ENCODE data around the gene ZNF750. TPM values are rescaled to one million over a fixed set of nuclear protein-coding genes. Genes with fewer than 3 reads are reported as not detected.

Gene ZNF750
- total and polyA plus RNA-seq, 10 of the 15 experiments (the other 5 are each of a cell fraction or from before 2014, with no cell fraction given), result 0.06 TPM; not detected in 9

- H3K4me2 ChIP-seq (ENCODE audit: control insufficient read depth, insufficient read depth), result no peak overlapping the region
- no peaks in the 10 kb centered on the region for H3K79me2 ChIP-seq (ENCODE audit: control insufficient read depth, insufficient read depth, low read length)
- FAIRE-seq, result no peak
- intact Hi-C loops (cut with micrococcal nuclease; ENCODE audit: unreplicated experiment), result no loop called here
- in situ Hi-C loops (cut with MboI), result no loop called here
- H4K20me1 ChIP-seq (ENCODE audit: control insufficient read depth, insufficient read depth), result no peaks in the 10 kb centered on the region
- CTCF ChIA-PET, result interaction anchor here (0.9 kb wide), 1 partner anchor 107 kb away, joined by 3 read pairs; no protein-coding TSS in a partner anchor
- BruUV-seq (replicated peaks), result no TSS peak
- RAD21 ChIA-PET (ENCODE audit: unreplicated experiment), result no interaction called here
- H2AFZ ChIP-seq (ENCODE audit: control insufficient read depth, low read depth, low read length), result no peak overlapping the region
- H3K9me3 ChIP-seq (replicated peaks; ENCODE audit: control insufficient read depth, insufficient read depth, low read length), result no peaks in the 10 kb centered on the region
- H3K27ac ChIP-seq (ENCODE audit: control insufficient read depth, insufficient read depth), result no peak overlapping the region
- WGBS (ENCODE audit: insufficient coverage, insufficient replicate concordance, low lambda C conversion rate, missing lambda C conversion rate), result 95% methylated on average over 30 of the region's 30 CpGs
- H3K4me3 ChIP-seq, result no peak overlapping the region
- POLR2A ChIA-PET, result no interaction called here
- H3K36me3 ChIP-seq (ENCODE audit: control insufficient read depth in 2 of 2, insufficient read depth in 2 of 2, low read length in 1 of 2), result peaks cover 8 to 34% of the 10 kb centered on the region in 2 experiments; a peak in 3 of 4 replicates
- no peaks in the 10 kb centered on the region for H3K27me3 ChIP-seq (replicated peaks in 1 of 2; ENCODE audit: control insufficient read depth in 2 of 2, insufficient read depth in 2 of 2, low read length in 1 of 2)
- SMC1A ChIA-PET (ENCODE audit: uncharacterized antibody, unreplicated experiment), result no interaction called here
- no peak overlapping the region for H3K9ac ChIP-seq (ENCODE audit: control insufficient read depth, insufficient read depth, low read length)
- no peak for DNase-seq (ENCODE audit: low read depth, low spot score)
- H3K4me1 ChIP-seq (ENCODE audit: control insufficient read depth, insufficient read depth, low read length), result peaks cover 10% of the 10 kb centered on the region
- ATAC-seq, result no peak
- no peak for TF ChIP-seq ATF7 (IDR thresholded peaks at IDR 0.05; ENCODE audit: low read depth)
- TF ChIP-seq, protein P1, sequence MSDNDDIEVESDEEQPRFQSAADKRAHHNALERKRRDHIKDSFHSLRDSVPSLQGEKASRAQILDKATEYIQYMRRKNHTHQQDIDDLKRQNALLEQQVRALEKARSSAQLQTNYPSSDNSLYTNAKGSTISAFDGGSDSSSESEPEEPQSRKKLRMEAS (IDR thresholded peaks at IDR 0.05; ENCODE audit: low read depth, low read length), result no peak
- TF ChIP-seq SRF (IDR thresholded peaks at IDR 0.05; ENCODE audit: low read depth in 2 of 2, low read length in 2 of 2), result no peak
- no peak for TF ChIP-seq HDAC2 (IDR thresholded peaks at IDR 0.05)
- TF ChIP-seq GATAD2B (conservative IDR thresholded peaks at IDR 0.05; ENCODE audit: low read depth), result no peak
- no peak for TF ChIP-seq MYC (IDR thresholded peaks at IDR 0.05; ENCODE audit: insufficient read depth, insufficient read length, insufficient replicate concordance, low read length, severe bottlenecking)
- TF ChIP-seq HDGF (IDR thresholded peaks at IDR 0.05), result no peak
- no peak for TF ChIP-seq GABPA (IDR thresholded peaks at IDR 0.05; ENCODE audit: low read depth)
- no peak for TF ChIP-seq BCL11A (IDR thresholded peaks at IDR 0.05; ENCODE audit: low read depth, low read length)
- TF ChIP-seq, protein P2, sequence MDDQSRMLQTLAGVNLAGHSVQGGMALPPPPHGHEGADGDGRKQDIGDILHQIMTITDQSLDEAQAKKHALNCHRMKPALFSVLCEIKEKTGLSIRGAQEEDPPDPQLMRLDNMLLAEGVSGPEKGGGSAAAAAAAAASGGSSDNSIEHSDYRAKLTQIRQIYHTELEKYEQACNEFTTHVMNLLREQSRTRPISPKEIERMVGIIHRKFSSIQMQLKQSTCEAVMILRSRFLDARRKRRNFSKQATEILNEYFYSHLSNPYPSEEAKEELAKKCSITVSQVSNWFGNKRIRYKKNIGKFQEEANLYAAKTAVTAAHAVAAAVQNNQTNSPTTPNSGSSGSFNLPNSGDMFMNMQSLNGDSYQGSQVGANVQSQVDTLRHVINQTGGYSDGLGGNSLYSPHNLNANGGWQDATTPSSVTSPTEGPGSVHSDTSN (IDR thresholded peaks at IDR 0.05; ENCODE audit: insufficient replicate concordance, low read depth, low read length), result no peak
- no peak for TF ChIP-seq STAT1 (conservative IDR thresholded peaks at IDR 0.05)
- TF ChIP-seq, protein P3, sequence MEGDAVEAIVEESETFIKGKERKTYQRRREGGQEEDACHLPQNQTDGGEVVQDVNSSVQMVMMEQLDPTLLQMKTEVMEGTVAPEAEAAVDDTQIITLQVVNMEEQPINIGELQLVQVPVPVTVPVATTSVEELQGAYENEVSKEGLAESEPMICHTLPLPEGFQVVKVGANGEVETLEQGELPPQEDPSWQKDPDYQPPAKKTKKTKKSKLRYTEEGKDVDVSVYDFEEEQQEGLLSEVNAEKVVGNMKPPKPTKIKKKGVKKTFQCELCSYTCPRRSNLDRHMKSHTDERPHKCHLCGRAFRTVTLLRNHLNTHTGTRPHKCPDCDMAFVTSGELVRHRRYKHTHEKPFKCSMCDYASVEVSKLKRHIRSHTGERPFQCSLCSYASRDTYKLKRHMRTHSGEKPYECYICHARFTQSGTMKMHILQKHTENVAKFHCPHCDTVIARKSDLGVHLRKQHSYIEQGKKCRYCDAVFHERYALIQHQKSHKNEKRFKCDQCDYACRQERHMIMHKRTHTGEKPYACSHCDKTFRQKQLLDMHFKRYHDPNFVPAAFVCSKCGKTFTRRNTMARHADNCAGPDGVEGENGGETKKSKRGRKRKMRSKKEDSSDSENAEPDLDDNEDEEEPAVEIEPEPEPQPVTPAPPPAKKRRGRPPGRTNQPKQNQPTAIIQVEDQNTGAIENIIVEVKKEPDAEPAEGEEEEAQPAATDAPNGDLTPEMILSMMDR (IDR thresholded peaks at IDR 0.05 in 2 of 3, conservative IDR thresholded peaks at IDR 0.05 in 1 of 3; ENCODE audit: control insufficient read depth in 2 of 3, extremely low read depth in 1 of 3, insufficient read depth in 1 of 3, low read depth in 3 of 3, low read length in 3 of 3), result no peak
- TF ChIP-seq, protein P4, sequence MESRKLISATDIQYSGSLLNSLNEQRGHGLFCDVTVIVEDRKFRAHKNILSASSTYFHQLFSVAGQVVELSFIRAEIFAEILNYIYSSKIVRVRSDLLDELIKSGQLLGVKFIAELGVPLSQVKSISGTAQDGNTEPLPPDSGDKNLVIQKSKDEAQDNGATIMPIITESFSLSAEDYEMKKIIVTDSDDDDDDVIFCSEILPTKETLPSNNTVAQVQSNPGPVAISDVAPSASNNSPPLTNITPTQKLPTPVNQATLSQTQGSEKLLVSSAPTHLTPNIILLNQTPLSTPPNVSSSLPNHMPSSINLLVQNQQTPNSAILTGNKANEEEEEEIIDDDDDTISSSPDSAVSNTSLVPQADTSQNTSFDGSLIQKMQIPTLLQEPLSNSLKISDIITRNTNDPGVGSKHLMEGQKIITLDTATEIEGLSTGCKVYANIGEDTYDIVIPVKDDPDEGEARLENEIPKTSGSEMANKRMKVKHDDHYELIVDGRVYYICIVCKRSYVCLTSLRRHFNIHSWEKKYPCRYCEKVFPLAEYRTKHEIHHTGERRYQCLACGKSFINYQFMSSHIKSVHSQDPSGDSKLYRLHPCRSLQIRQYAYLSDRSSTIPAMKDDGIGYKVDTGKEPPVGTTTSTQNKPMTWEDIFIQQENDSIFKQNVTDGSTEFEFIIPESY (IDR thresholded peaks at IDR 0.05), result no peak
- TF ChIP-seq JUNB (IDR thresholded peaks at IDR 0.05), result no peak
- no peak for TF ChIP-seq TARDBP (IDR thresholded peaks at IDR 0.05; ENCODE audit: borderline replicate concordance)
- TF ChIP-seq IRF4 (IDR thresholded peaks at IDR 0.05; ENCODE audit: low read depth, low read length), result no peak
- no peak for TF ChIP-seq CHD2 (IDR thresholded peaks at IDR 0.05; ENCODE audit: borderline replicate concordance, low read depth, low read length)
- no peak for TF ChIP-seq HCFC1 (IDR thresholded peaks at IDR 0.05; ENCODE audit: low read length)
- TF ChIP-seq KAT2A (conservative IDR thresholded peaks at IDR 0.05; ENCODE audit: control insufficient read depth, low read depth, low read length), result no peak
Observed at GRCh38 chr17:82888583-82889495, 49.0 kb upstream of the ZNF750 start.
